HG03571 (cell line): ENCODE results near the gene SLITRK1.

Experiments
- ATAC-seq: cut with Tn5 transposase; IDR thresholded peaks from one replicate; pipeline ENCODE4 v1.9.1; 2021; ENCODE audit not compliant: unreplicated experiment

The SLITRK1 gene

DNA sequence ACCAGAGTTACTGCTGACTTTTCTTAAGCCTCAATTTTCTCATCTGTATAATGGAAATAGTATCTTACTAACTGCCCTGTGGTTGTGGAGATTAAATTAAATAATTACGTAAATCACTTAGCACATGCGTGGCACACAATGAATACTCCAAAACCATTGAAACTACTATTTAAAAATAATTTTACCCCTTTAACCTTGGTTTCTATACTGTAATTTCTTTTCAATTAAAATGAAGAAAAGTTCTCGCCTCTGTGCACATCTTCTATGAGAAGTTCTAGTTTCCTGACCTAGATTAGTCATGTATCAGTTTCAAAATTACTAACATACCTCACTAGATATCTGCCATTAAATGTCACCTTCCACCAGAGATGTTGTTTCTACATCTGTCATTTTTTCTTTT lies 5.7 kb downstream of the SLITRK1 start:
- peak; percentile 82 for ATAC-seq

DNA sequence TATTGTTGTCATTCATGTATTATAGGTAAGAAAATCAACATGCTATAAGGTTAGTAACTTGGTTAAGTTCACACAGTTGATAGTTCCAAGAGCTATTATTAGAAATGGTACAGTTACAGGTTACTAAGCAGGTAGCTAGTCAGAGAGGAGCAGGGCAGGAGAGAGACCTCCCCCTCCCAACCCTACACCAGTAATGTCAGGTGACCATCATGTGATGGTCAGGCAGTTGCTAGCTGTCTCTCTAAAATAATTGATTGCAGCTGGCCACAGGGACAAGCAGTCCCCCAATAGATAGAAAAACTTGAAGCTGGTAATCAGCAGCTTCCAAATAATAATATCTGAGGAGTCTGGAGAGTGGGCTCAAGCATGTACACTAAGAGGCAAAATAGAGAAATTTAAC lies 14.6 kb downstream of the SLITRK1 start:
- no peak for ATAC-seq

DNA sequence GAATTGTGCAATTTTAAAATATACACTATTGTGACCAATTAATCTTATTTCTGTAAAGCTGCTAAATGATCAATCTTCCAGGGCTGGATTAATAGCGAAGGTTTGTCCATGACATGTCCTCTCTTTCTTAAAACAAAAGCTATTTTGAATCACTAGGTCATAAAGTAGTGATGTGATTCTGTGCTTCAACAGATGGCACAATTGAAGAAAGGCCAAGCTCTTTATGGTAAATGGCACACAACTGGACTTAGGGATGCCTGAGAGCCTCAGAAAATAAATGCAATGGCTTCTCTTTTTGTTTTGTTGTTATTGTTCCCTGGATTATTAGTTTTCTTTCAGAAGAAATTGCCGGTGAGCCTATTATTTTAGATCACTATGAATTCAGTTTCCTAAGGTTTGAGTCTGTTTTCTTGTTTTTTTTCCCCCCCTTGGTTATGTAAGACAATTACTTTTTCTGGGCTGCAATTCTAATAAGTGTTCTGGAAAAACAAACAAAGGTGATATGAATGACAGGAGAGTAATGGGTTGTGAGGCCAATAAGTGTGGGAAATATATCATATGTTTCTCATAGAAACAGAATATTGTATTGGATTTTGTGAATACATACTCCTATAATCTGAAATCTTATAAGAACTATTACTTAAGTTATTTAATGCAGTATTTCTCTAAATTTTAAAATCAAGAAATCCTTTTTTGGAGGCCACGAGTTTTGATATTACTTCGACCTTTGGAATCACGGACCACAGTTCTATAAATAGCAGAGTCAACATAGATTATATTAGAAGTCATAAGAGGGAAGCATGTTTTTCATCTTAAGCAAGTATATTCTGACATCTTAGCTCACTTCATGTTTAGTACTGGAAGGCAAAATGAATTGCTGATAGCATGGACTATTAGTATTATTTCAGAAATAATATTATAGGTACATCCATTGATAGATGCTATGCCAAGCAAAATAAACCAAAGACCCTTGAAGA lies 16.8 kb downstream of the SLITRK1 start:
- no peak for ATAC-seq

DNA sequence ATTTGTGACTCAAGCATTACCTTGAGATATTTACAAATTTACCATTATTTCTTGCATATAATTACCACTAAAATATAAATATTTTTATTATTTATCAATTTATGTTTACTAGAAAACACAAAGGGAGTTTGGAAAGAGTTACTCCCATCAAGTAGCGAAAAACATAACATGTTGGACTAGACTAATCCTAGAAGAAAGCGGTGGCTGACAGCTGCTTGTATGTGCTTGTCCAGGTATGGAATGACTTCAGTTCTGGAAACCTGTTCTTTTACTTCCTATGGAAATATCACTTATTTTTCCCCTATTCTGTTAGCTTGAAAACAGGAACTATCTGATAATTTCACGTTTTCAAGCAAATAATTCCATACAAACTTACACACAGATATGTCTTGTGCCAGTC lies 28.5 kb downstream of the SLITRK1 start:
- ATAC-seq = no peak

DNA sequence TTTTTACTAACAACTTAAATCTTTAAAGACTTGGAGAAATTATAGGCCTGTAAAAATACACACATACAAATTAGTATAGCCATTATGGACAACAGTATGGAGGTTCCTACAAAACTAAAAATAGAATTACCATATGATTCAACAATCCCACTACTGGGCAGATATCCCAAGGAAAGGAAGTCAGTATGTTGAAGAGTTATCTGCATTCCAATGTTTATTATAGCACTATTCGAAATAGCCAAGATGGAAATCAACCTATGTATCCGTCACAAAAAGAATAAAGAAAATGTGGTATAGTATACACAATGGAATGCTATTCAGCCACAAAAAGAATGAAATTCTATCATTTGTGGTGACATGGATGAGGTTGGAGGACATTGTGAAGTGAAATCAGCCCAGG lies 37.2 kb downstream of the SLITRK1 start:
- no peak for ATAC-seq

- ATAC-seq = no peak
Observed at GRCh38 chr13:83839146-83839545, 43.1 kb downstream of the SLITRK1 start.

GRCh38 chr13:83831796-83832195 lies 50.5 kb downstream of the SLITRK1 start:
- no peak for ATAC-seq

DNA sequence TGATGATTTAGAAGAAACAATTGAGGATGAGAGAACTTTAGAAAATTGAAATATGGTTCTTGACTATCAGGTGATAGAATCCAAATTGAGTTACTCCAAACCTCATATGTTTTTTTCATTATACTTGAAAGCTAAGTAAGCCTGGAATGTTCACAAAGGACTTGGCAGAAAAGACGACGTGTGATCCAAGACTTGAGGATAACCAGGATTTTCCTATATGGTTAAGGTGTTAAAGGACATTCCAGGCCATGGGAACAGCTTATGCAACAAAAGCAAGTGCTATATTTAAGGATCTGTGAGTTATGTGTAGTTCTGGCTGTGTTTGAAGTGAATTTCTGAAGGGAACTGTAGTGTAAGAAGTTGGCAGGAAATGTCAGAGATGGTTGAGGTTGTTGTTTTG lies 52.5 kb downstream of the SLITRK1 start:
- no peak for ATAC-seq

DNA sequence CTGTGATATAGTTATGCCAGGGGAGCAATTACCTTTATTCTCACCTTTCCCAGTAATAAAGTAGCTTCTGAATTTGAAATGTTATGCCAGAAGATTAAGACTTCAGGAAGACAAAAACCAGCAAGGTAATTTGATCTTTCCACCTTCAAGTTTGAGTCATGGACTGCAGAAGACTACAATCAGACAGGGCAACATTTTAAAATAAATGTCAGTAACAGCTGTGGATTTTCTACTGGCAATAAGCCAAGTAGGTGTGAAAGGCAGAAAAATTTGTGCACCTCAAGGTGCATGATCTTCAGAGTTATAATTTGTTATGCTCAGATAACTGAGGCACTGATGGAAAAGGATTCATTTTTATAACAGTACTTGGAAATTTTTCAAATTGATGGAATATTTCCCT lies 54.9 kb downstream of the SLITRK1 start:
- ATAC-seq = no peak
